SU-DHL-6 (cell line): ENCODE results near the gene SLC10A3.

Experiments
- H2AFZ ChIP-seq: fragments of 200-600 bp; sonication (generic); 2 replicates; pipeline ENCODE4 v1.6.1; 2014; ENCODE audit warnings: low read depth, mild to moderate bottlenecking, moderate library complexity, mixed read lengths, antibody characterized with exemption, low read length; ENCODE audit not compliant: severe bottlenecking
- H3F3A ChIP-seq: fragments of 200-600 bp; shearing (Covaris generic); 2 replicates; pipeline ENCODE4 v1.6.0; 2016; ENCODE audit warnings: antibody characterized with exemption, mild to moderate bottlenecking; ENCODE audit not compliant: insufficient read depth
- H3K27ac ChIP-seq: fragments of 200-600 bp; sonication (generic); 2 replicates; pipeline ENCODE4 v1.5.1; 2016; ENCODE audit warnings: low read depth, mild to moderate bottlenecking, low read length, moderate library complexity, mixed read lengths
- H3K27me3 ChIP-seq: fragments of 200-600 bp; sonication (generic), shearing (Covaris generic); 2 replicates; pipeline ENCODE4 v1.6.0; 2014; ENCODE audit warnings: mild to moderate bottlenecking, low read length
- H3K36me3 ChIP-seq: fragments of 200-600 bp; sonication (generic); 2 replicates; pipeline ENCODE4 v1.6.1; 2014; ENCODE audit warnings: mild to moderate bottlenecking, low read length, mixed read lengths
- H3K4me2 ChIP-seq: fragments of 300-600, 200-600 bp; shearing (Covaris generic), sonication (generic); 2 replicates; pipeline ENCODE4 v1.6.0; 2014; ENCODE audit warnings: low read length, low read depth, mild to moderate bottlenecking; ENCODE audit not compliant: poor library complexity, severe bottlenecking
- H3K4me3 ChIP-seq: fragments of 200-600 bp; sonication (generic); 2 replicates; pipeline ENCODE4 v1.5.1; 2014; ENCODE audit warnings: antibody characterized with exemption, low read length, mild to moderate bottlenecking, mixed read lengths; ENCODE audit not compliant: insufficient read depth, poor library complexity, severe bottlenecking
- H3K79me2 ChIP-seq: fragments of 200-600 bp; sonication (generic); 2 replicates; pipeline ENCODE4 v1.6.1; 2014; ENCODE audit warnings: mild to moderate bottlenecking, low read length, moderate library complexity; ENCODE audit not compliant: insufficient read depth
- H3K9ac ChIP-seq: fragments of 200-600 bp; sonication (generic); 2 replicates; pipeline ENCODE4 v1.7.0; 2014; ENCODE audit warnings: mild to moderate bottlenecking, low read length
- H3K9me2 ChIP-seq: fragments of 200-600 bp; sonication (generic); replicated peaks from 2 replicates; pipeline ENCODE4 v1.6.1; 2014; ENCODE audit warnings: low read length; ENCODE audit not compliant: insufficient read depth
- H3K9me3 ChIP-seq: fragments of 200-600 bp; sonication (generic); 2 replicates; pipeline ENCODE4 v1.6.1; 2014; ENCODE audit warnings: low read length, mixed read lengths; ENCODE audit not compliant: insufficient read depth
- H4K20me1 ChIP-seq: fragments of 200-600 bp; sonication (generic); 2 replicates; pipeline ENCODE4 v1.6.1; 2014; ENCODE audit warnings: low read depth, mild to moderate bottlenecking, antibody characterized with exemption, low read length, moderate library complexity, mixed read lengths
- CTCF ChIP-seq: fragments of 200-600 bp; sonication (generic); IDR thresholded peaks from one replicate; pipeline ENCODE4 v1.5.1; 2017; ENCODE audit warnings: antibody characterized with exemption, mild to moderate bottlenecking, low read length, moderate library complexity; ENCODE audit not compliant: insufficient read depth, poor library complexity, severe bottlenecking
- EZH2phosphoT487 ChIP-seq: fragments of 200-600 bp; sonication (generic), shearing (Covaris generic); conservative IDR thresholded peaks from 2 replicates; pipeline ENCODE4 v1.6.1; 2018; ENCODE audit warnings: mild to moderate bottlenecking, antibody characterized with exemption, low read length, moderate library complexity, mixed read lengths

Gene SLC10A3

GRCh38 chrX:154525606-154526490 lies 35.4 kb upstream of the SLC10A3 start:
- no peak overlapping the region for H2AFZ ChIP-seq
- no peaks in the 10 kb centered on the region for H4K20me1 ChIP-seq
- no peaks in the 10 kb centered on the region for H3K79me2 ChIP-seq
- no peaks in the 10 kb centered on the region for H3K9me3 ChIP-seq
- no peak overlapping the region for H3K27ac ChIP-seq
- H3F3A ChIP-seq: no peaks in the 10 kb centered on the region
- no peak overlapping the region for H3K4me3 ChIP-seq
- no peaks in the 10 kb centered on the region for H3K27me3 ChIP-seq
- TF ChIP-seq EZH2phosphoT487 (no peak), CTCF (no peak)
- no peak overlapping the region for H3K9ac ChIP-seq
- H3K36me3 ChIP-seq: no peaks in the 10 kb centered on the region
- no peak overlapping the region for H3K4me2 ChIP-seq
- H3K9me2 ChIP-seq: no peaks in the 10 kb centered on the region

DNA sequence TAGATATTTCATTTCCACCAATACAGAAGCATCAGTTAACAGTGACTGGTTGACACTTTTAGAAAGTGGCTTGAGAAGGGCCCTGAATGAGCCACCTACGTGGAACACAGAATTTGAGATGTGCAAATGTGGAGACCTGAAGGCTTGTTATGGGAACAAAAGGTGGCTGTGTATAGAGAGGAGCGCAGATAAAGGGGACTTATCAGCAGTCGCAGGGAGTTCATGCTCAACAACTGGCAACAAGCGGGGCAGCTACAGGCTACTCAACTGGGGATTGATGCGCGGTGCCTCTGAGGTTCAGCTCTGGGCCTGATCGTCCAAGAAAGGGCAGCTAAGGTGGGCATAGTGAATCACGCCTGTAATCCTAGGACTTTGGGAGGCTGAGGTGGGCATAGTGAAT lies 29.0 kb upstream of the SLC10A3 start:
- H3K27ac ChIP-seq: no peak overlapping the region
- no peak overlapping the region for H3K4me3 ChIP-seq
- H3K4me2 ChIP-seq: no peak overlapping the region
- H2AFZ ChIP-seq: no peak overlapping the region
- H4K20me1 ChIP-seq: no peaks in the 10 kb centered on the region
- TF ChIP-seq EZH2phosphoT487: no peak
- no peak for TF ChIP-seq CTCF
- H3K9ac ChIP-seq: no peak overlapping the region
- no peaks in the 10 kb centered on the region for H3F3A ChIP-seq
- no peaks in the 10 kb centered on the region for H3K79me2 ChIP-seq
- H3K36me3 ChIP-seq: no peaks in the 10 kb centered on the region
- H3K9me2 ChIP-seq: no peaks in the 10 kb centered on the region
- H3K9me3 ChIP-seq: no peaks in the 10 kb centered on the region
- H3K27me3 ChIP-seq: no peaks in the 10 kb centered on the region

GRCh38 chrX:154517101-154517781 lies 26.8 kb upstream of the SLC10A3 start:
- no peaks in the 10 kb centered on the region for H3K79me2 ChIP-seq
- no peaks in the 10 kb centered on the region for H3K36me3 ChIP-seq
- no peak overlapping the region for H2AFZ ChIP-seq
- H3K27me3 ChIP-seq: no peaks in the 10 kb centered on the region
- H3K4me3 ChIP-seq: no peak overlapping the region
- H3K4me2 ChIP-seq: no peak overlapping the region
- no peak for TF ChIP-seq CTCF
- TF ChIP-seq EZH2phosphoT487: no peak
- H3F3A ChIP-seq: no peaks in the 10 kb centered on the region
- no peak overlapping the region for H3K27ac ChIP-seq
- no peaks in the 10 kb centered on the region for H3K9me2 ChIP-seq
- no peaks in the 10 kb centered on the region for H4K20me1 ChIP-seq
- no peaks in the 10 kb centered on the region for H3K9me3 ChIP-seq
- H3K9ac ChIP-seq: no peak overlapping the region
